ENCODE data around the gene SAMD11.

The SAMD11 gene

GRCh38 chr1:937521-937920 lies 13.8 kb downstream of the SAMD11 start:
- Histone ChIP-seq H3K9me3 (no peaks in the 10 kb centered on the region), H3K4me3 (no peak overlapping the region), H3K36me3 (no peaks in the 10 kb centered on the region), H3K4me1 (peaks cover 0 to 41% (median 29%) of the 10 kb centered on the region in 4 donors), H3K27me3 (peaks cover 0 to 84% of the 10 kb centered on the region in 2 donors), H3K27ac (no peak overlapping the region)
- DNase-seq, result no peak
- TF ChIP-seq, protein P1, sequence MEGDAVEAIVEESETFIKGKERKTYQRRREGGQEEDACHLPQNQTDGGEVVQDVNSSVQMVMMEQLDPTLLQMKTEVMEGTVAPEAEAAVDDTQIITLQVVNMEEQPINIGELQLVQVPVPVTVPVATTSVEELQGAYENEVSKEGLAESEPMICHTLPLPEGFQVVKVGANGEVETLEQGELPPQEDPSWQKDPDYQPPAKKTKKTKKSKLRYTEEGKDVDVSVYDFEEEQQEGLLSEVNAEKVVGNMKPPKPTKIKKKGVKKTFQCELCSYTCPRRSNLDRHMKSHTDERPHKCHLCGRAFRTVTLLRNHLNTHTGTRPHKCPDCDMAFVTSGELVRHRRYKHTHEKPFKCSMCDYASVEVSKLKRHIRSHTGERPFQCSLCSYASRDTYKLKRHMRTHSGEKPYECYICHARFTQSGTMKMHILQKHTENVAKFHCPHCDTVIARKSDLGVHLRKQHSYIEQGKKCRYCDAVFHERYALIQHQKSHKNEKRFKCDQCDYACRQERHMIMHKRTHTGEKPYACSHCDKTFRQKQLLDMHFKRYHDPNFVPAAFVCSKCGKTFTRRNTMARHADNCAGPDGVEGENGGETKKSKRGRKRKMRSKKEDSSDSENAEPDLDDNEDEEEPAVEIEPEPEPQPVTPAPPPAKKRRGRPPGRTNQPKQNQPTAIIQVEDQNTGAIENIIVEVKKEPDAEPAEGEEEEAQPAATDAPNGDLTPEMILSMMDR (IDR thresholded peaks at IDR 0.05), result no peak
- intact Hi-C loops (cut with DNase I; ENCODE audit: low total_unique reads), result no loop called here

- Histone ChIP-seq H3K4me1 (peaks cover 0 to 46% (median 33%) of the 10 kb centered on the region in 4 donors), H3K36me3 (no peaks in the 10 kb centered on the region), H3K9me3 (no peaks in the 10 kb centered on the region), H3K27ac (no peak overlapping the region), H3K4me3 (no peak overlapping the region), H3K27me3 (peaks cover 0 to 85% of the 10 kb centered on the region in 2 donors)
- no peak for DNase-seq
- intact Hi-C loops (cut with DNase I; ENCODE audit: low total_unique reads), result no loop called here
- TF ChIP-seq, protein P1 (IDR thresholded peaks at IDR 0.05), result peak; percentile 17 to 27
Observed at GRCh38 chr1:938088-938683, 14.5 kb downstream of the SAMD11 start.

- Histone ChIP-seq H3K4me3 (no peak overlapping the region), H3K27ac (no peak overlapping the region), H3K9me3 (no peaks in the 10 kb centered on the region), H3K27me3 (peaks cover 0 to 81% of the 10 kb centered on the region in 2 donors), H3K36me3 (peaks cover 0 to 4% (median 0%) of the 10 kb centered on the region in 3 donors), H3K4me1 (peaks cover 0 to 46% (median 33%) of the 10 kb centered on the region in 4 donors)
- TF ChIP-seq, protein P1 (IDR thresholded peaks at IDR 0.05), result no peak
- intact Hi-C loops (cut with DNase I; ENCODE audit: low total_unique reads), result no loop called here
- no peak for DNase-seq
Observed at GRCh38 chr1:938711-939489, 15.2 kb downstream of the SAMD11 start.

DNA sequence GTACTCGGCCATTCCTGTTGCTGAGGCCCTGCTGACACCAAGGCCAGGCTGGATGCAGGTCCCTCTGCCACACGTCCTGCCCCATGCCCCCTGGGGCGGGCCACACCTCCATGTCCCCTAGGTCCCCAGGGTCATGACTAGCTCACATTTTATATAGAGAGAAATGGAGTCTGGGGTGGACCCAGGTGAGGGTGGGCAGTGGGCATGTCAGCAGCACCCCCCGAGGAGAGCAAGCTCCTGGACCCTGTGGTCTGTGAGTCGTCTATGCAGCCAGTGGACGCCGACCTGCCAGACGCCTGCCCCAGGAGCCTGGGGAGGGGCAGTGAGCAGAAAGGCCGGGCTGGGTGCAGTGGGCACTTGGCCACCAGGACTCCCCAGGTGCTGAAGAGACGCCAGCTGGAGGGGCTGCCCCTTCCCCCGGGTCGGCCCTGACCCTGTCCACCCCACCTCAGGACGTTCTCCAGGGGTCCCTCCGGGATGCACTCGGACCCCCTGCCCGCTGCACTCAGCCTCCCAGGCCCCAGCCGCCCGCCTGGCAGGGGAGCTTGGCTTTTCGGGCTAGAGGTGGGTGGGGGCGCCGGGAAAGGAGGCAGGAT lies 15.9 kb downstream of the SAMD11 start:
- no peaks in the 10 kb centered on the region for H3K9me3 ChIP-seq
- peaks cover 0 to 46% (median 33%) of the 10 kb centered on the region in 4 donors for H3K4me1 ChIP-seq
- no peak for DNase-seq
- peak overlapping the region; percentile 43 to 57 for H3K4me3 ChIP-seq
- peaks cover 0 to 81% of the 10 kb centered on the region in 2 donors for H3K27me3 ChIP-seq
- H3K27ac ChIP-seq, result peak overlapping the region in 1 of 2 donors; percentile 35
- TF ChIP-seq, protein P1 (IDR thresholded peaks at IDR 0.05), result no peak
- intact Hi-C loops (cut with DNase I; ENCODE audit: low total_unique reads), result no loop called here
- peaks cover 0 to 10% (median 0%) of the 10 kb centered on the region in 3 donors for H3K36me3 ChIP-seq

- peaks cover 0 to 44% (median 33%) of the 10 kb centered on the region in 4 donors for H3K4me1 ChIP-seq
- TF ChIP-seq, protein P1 (IDR thresholded peaks at IDR 0.05), result no peak
- no peaks in the 10 kb centered on the region for H3K9me3 ChIP-seq
- H3K27me3 ChIP-seq, result peaks cover 0 to 75% of the 10 kb centered on the region in 2 donors
- DNase-seq, result peak; percentile 49 to 85
- peak overlapping the region; percentile 43 to 57 for H3K4me3 ChIP-seq
- peak overlapping the region; percentile 46 to 71 for H3K27ac ChIP-seq
- peaks cover 0 to 18% (median 6%) of the 10 kb centered on the region in 3 donors for H3K36me3 ChIP-seq
- intact Hi-C loops (cut with DNase I; ENCODE audit: low total_unique reads), result no loop called here
Observed at GRCh38 chr1:940107-941014, 16.6 kb downstream of the SAMD11 start.
